CD14-positive monocyte (primary cell): ENCODE data around the gene SERPINI2. TPM values are rescaled to one million over a fixed set of nuclear protein-coding genes. Genes with fewer than 3 reads are reported as not detected.

ENCODE experiments used
- DNase-seq, 3 donors: peaks; one replicate each; pipeline ENCODE4 v3.0.0-alpha.2; 2011 to 2022
- H2AFZ ChIP-seq: 2 replicates; pipeline ENCODE4 v1.6.0; 2012; ENCODE audit warnings: mild to moderate bottlenecking, low read depth, low read length, inconsistent platforms; ENCODE audit not compliant: insufficient read depth, poor library complexity, severe bottlenecking
- H3K27ac ChIP-seq, 2 donors: 1 replicate in 1 of 2; 2 replicates in 1 of 2; pipeline ENCODE4 v1.5.1; 2012 to 2013; ENCODE audit warnings: low read length in 2 of 2, control low read depth in 1 of 2, inconsistent platforms in 1 of 2, low read depth in 1 of 2, mild to moderate bottlenecking in 1 of 2
- H3K27me3 ChIP-seq, 2 donors: one replicate each; pipeline versions ENCODE4 v1.6.0 to v1.6.1; 2011 to 2013; ENCODE audit warnings: low read length in 2 of 2; ENCODE audit not compliant: control insufficient read depth in 2 of 2, insufficient read depth in 2 of 2
- H3K36me3 ChIP-seq, 2 donors: replicated peaks in 1 of 2; 1 replicate in 1 of 2; 2 replicates in 1 of 2; pipeline versions ENCODE4 v1.5.1 to v1.6.1; 2012 to 2013; ENCODE audit warnings: low read length in 2 of 2, control low read depth in 1 of 2, inconsistent platforms in 1 of 2, mild to moderate bottlenecking in 1 of 2; ENCODE audit not compliant: insufficient read depth in 2 of 2, control insufficient read depth in 1 of 2
- H3K4me1 ChIP-seq, 2 donors: 1 replicate in 1 of 2; 2 replicates in 1 of 2; pipeline versions ENCODE4 v1.5.1 to v1.6.1; 2012 to 2013; ENCODE audit warnings: low read length in 2 of 2, control low read depth in 1 of 2, inconsistent platforms in 1 of 2, mild to moderate bottlenecking in 1 of 2, moderate library complexity in 1 of 2; ENCODE audit not compliant: insufficient read depth in 2 of 2, control insufficient read depth in 1 of 2
- H3K4me2 ChIP-seq: replicated peaks from 2 replicates; pipeline ENCODE3; 2012; ENCODE audit warnings: low read length, moderate library complexity, mild to moderate bottlenecking; ENCODE audit not compliant: poor library complexity, severe bottlenecking; ENCODE audit errors: extremely low read depth
- H3K4me3 ChIP-seq, 3 experiments: fragments of 200-600 bp in 1 of 3; sonication (generic) in 1 of 3; replicated peaks in 1 of 3; 1 replicate in 2 of 3; 2 replicates in 1 of 3; pipeline ENCODE4 v1.5.1; 2011 to 2013; ENCODE audit warnings: low read length in 3 of 3, mild to moderate bottlenecking in 3 of 3, control low read depth in 2 of 3, low read depth in 2 of 3, inconsistent platforms in 1 of 3, moderate library complexity in 1 of 3
- H3K79me2 ChIP-seq: 2 replicates; pipeline ENCODE4 v1.6.0; 2012; ENCODE audit warnings: mild to moderate bottlenecking, control low read depth, inconsistent platforms, low read length, moderate library complexity; ENCODE audit not compliant: insufficient read depth
- H3K9ac ChIP-seq: 2 replicates; pipeline ENCODE4 v1.6.0; 2017; ENCODE audit warnings: low read length, mild to moderate bottlenecking; ENCODE audit not compliant: insufficient read depth, poor library complexity, severe bottlenecking
- H3K9me3 ChIP-seq, 2 donors: replicated peaks in 1 of 2; 1 replicate in 1 of 2; 2 replicates in 1 of 2; pipeline versions ENCODE4 v1.5.1 to v1.6.1; 2012 to 2013; ENCODE audit warnings: low read length in 2 of 2, control low read depth in 1 of 2; ENCODE audit not compliant: control insufficient read depth in 1 of 2, insufficient read depth in 1 of 2
- H4K20me1 ChIP-seq: 2 replicates; pipeline ENCODE4 v1.6.0; 2012; ENCODE audit warnings: mild to moderate bottlenecking, low read length, control low read depth, moderate library complexity; ENCODE audit not compliant: insufficient read depth
- H3K27ac Mint-ChIP-seq, 7 donors: one replicate each; pipeline ENCODE4 v1.8.0; 2020; ENCODE audit warnings: mild to moderate bottlenecking in 7 of 7, mixed read lengths in 7 of 7, moderate library complexity in 6 of 7, inconsistent platforms in 2 of 7
- H3K27me3 Mint-ChIP-seq, 3 donors: one replicate each; pipeline ENCODE4 v1.8.0; 2021 to 2022; ENCODE audit warnings: low read depth in 3 of 3, mild to moderate bottlenecking in 3 of 3, mixed read lengths in 3 of 3, moderate library complexity in 3 of 3, inconsistent platforms in 1 of 3
- H3K36me3 Mint-ChIP-seq, 2 donors: one replicate each; pipeline ENCODE4 v1.8.0; 2020; ENCODE audit warnings: mixed read lengths in 2 of 2, inconsistent platforms in 1 of 2, mild to moderate bottlenecking in 1 of 2
- H3K4me1 Mint-ChIP-seq: one replicate; pipeline ENCODE4 v1.8.0; 2020; ENCODE audit warnings: mild to moderate bottlenecking, mixed read lengths
- H3K4me3 Mint-ChIP-seq, 2 donors: one replicate each; pipeline ENCODE4 v1.8.0; 2020; ENCODE audit warnings: mild to moderate bottlenecking in 2 of 2, mixed read lengths in 2 of 2, moderate library complexity in 1 of 2
- H3K9me3 Mint-ChIP-seq, 7 donors: one replicate each; pipeline ENCODE4 v1.8.0; 2020 to 2022; ENCODE audit warnings: mixed read lengths in 7 of 7, mild to moderate bottlenecking in 6 of 7, moderate library complexity in 6 of 7, inconsistent platforms in 2 of 7
- WGBS: methylation state at CpG from one replicate; pipeline ENCODE4 v1.1.5; 2013; ENCODE audit warnings: missing lambda C conversion rate; ENCODE audit not compliant: insufficient coverage; 5-methylcytosine and 5-hydroxymethylcytosine counted together
- intact Hi-C, 2 donors: fragments of 100-400 bp; cut with micrococcal nuclease; formaldehyde crosslinking; loops; one replicate each; pipeline versions ENCODE4 v1.15.0 to v1.15.1; 2023
- polyA plus RNA-seq, 3 donors: library from polyadenylated mRNA; depleted of rRNA in 1 of 3; unstranded in 2 of 3; stranded (reverse) in 1 of 3; fragments of 300-500 nt in 2 of 3; fragments of >200 nt in 1 of 3; fragmentation: Illumina TruSeq in 2 of 3; gene quantifications; 1 replicate in 2 of 3; 2 replicates in 1 of 3; pipeline ENCODE4 v1.2.3, GENCODE V29; 2012 to 2021
- TF ChIP-seq, protein P1 (sequence below): fragments of 200-600 bp; IDR thresholded peaks from one replicate; pipeline ENCODE4 v1.8.0; 2022; ENCODE audit warnings: antibody characterized with exemption, mild to moderate bottlenecking

Gene SERPINI2
- polyA plus RNA-seq, 3 donors, result 1.1 TPM; not detected in 2

DNA sequence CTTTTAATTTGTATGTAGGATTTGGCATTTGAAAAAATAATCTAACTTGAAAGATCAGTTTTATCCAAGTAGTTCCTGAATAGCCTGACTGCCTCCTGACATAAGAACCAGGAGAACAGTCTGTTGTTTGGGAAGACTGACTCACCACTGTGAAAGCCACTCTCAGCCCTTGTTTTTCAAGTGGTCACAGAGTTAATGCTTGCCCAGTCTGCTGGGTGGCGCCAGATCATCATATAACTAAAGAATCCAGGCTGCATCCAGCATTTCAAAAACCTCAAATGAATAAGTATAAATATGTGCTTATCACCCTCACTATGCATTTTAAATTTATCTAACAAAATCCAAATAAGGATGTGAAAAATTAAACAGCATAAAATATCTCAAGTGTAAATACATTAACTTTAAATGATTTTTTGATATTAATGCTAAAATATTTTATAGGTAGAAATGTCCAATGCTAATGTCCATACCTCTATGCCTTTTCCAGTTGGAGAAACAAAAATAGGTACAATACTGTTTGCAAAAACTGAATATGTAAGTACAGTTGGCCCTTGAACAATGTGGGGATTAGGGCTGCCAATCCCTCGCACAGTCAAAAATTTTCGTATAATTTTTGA, 66.9 kb downstream of the SERPINI2 start:
- WGBS, result no CpG with 5 or more reads among the region's 3 CpGs
- Mint-ChIP-seq H3K4me1 (no peaks in the 10 kb centered on the region), H3K27ac (no peak overlapping the region), H3K4me3 (no peak overlapping the region), H3K36me3 (no peaks in the 10 kb centered on the region), H3K9me3 (no peaks in the 10 kb centered on the region), H3K27me3 (peaks cover 0 to 1% (median 0%) of the 10 kb centered on the region in 3 donors)
- H3K27me3 ChIP-seq, result no peaks in the 10 kb centered on the region
- H3K79me2 ChIP-seq, result no peaks in the 10 kb centered on the region
- H3K4me2 ChIP-seq, result no peak overlapping the region
- H3K27ac ChIP-seq, result no peak overlapping the region
- no peaks in the 10 kb centered on the region for H3K36me3 ChIP-seq
- intact Hi-C loops, result no loop called here
- H3K4me1 ChIP-seq, result no peaks in the 10 kb centered on the region
- H2AFZ ChIP-seq, result no peak overlapping the region
- no peaks in the 10 kb centered on the region for H4K20me1 ChIP-seq
- no peaks in the 10 kb centered on the region for H3K9me3 ChIP-seq
- H3K9ac ChIP-seq, result no peak overlapping the region
- TF ChIP-seq, protein P1, sequence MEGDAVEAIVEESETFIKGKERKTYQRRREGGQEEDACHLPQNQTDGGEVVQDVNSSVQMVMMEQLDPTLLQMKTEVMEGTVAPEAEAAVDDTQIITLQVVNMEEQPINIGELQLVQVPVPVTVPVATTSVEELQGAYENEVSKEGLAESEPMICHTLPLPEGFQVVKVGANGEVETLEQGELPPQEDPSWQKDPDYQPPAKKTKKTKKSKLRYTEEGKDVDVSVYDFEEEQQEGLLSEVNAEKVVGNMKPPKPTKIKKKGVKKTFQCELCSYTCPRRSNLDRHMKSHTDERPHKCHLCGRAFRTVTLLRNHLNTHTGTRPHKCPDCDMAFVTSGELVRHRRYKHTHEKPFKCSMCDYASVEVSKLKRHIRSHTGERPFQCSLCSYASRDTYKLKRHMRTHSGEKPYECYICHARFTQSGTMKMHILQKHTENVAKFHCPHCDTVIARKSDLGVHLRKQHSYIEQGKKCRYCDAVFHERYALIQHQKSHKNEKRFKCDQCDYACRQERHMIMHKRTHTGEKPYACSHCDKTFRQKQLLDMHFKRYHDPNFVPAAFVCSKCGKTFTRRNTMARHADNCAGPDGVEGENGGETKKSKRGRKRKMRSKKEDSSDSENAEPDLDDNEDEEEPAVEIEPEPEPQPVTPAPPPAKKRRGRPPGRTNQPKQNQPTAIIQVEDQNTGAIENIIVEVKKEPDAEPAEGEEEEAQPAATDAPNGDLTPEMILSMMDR, result peak; percentile 49
- DNase-seq, result peak; percentile 11 to 45 (median 33)
- H3K4me3 ChIP-seq, result no peak overlapping the region

DNA sequence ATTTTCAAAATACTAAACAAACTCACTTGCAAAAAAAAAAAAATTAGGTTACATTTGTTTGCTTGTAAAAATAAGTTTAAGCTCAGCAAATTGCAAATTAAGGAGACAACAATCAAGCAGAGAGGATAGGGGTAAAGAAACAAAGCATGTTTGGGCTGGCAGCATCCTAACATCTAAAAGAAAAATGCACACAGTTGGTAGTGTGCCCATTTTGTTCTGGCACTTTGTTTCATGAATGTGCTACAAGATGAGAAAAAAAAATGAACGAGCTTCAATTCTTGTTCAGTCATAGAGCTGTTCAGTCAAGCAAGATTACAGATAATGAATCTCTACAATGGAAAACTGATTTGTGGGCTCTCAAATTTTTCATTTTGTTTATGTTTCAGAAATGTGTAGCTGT, 76.0 kb downstream of the SERPINI2 start:
- H3K4me1 ChIP-seq, result no peaks in the 10 kb centered on the region
- no peak overlapping the region for H3K4me2 ChIP-seq
- no peaks in the 10 kb centered on the region for H3K36me3 Mint-ChIP-seq
- intact Hi-C loops, result no loop called here
- no peak overlapping the region for H3K4me3 ChIP-seq
- TF ChIP-seq, protein P1, result no peak
- H2AFZ ChIP-seq, result no peak overlapping the region
- no peak overlapping the region for H3K4me3 Mint-ChIP-seq
- H3K27ac ChIP-seq, result no peak overlapping the region
- no peaks in the 10 kb centered on the region for H4K20me1 ChIP-seq
- H3K27ac Mint-ChIP-seq, result no peak overlapping the region
- peaks cover 0 to 1% (median 0%) of the 10 kb centered on the region in 3 donors for H3K27me3 Mint-ChIP-seq
- H3K36me3 ChIP-seq, result no peaks in the 10 kb centered on the region
- no peaks in the 10 kb centered on the region for H3K79me2 ChIP-seq
- no peaks in the 10 kb centered on the region for H3K27me3 ChIP-seq
- no peaks in the 10 kb centered on the region for H3K9me3 ChIP-seq
- no peak overlapping the region for H3K9ac ChIP-seq
- peaks cover 0 to 4% (median 0%) of the 10 kb centered on the region in 7 donors for H3K9me3 Mint-ChIP-seq
- no peaks in the 10 kb centered on the region for H3K4me1 Mint-ChIP-seq
- 100% methylated on average over 1 of the region's 1 CpG for WGBS
- DNase-seq, result no peak
